ENCODE results near the gene CFAP157.

CFAP157 gene

GRCh38 chr9:127730799-127731410, 24.1 kb downstream of the CFAP157 start:
- Histone ChIP-seq H3K27me3 (ENCODE audit: control insufficient read depth, insufficient read depth, low read length) (no peaks in the 10 kb centered on the region), H3K4me1 (ENCODE audit: control insufficient read depth, low read depth, low read length) (peaks cover 6% of the 10 kb centered on the region), H3K4me3 (ENCODE audit: low read length) (no peak overlapping the region), H3K36me3 (ENCODE audit: control insufficient read depth, low read depth, low read length) (no peaks in the 10 kb centered on the region), H3K27ac (ENCODE audit: low read length) (no peak overlapping the region), H3K9ac (ENCODE audit: low read length) (no peak overlapping the region), H3K9me3 (ENCODE audit: control insufficient read depth, low read depth, low read length) (no peaks in the 10 kb centered on the region)

- H3K9me3 ChIP-seq (ENCODE audit: control insufficient read depth, low read depth, low read length), result no peaks in the 10 kb centered on the region
- H3K27me3 ChIP-seq (ENCODE audit: control insufficient read depth, insufficient read depth, low read length), result no peaks in the 10 kb centered on the region
- no peaks in the 10 kb centered on the region for H3K36me3 ChIP-seq (ENCODE audit: control insufficient read depth, low read depth, low read length)
- H3K4me3 ChIP-seq (ENCODE audit: low read length), result no peak overlapping the region
- H3K9ac ChIP-seq (ENCODE audit: low read length), result no peak overlapping the region
- H3K4me1 ChIP-seq (ENCODE audit: control insufficient read depth, low read depth, low read length), result peaks cover 6% of the 10 kb centered on the region
- H3K27ac ChIP-seq (ENCODE audit: low read length), result no peak overlapping the region
Observed at GRCh38 chr9:127731938-127732337, 25.1 kb downstream of the CFAP157 start.

DNA sequence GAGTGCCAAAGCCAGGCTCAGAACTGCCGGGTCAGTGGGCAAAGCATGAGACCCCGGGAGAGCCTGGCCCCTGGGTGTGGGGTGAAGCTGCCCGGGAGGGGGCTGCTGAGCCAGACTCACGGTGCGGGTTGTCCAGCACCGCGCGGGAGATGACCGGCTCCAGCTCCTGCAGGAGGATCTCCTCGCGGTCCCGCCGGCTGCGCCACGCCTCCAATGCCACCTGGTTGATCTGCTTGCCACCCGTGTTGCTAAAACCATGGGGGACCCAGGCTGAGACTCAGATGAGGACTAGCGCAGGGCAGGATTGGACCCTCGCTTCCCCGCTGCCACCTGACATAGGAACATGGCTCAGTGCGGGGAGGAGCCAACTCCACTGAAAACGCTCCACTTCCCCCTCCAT, 25.7 kb downstream of the CFAP157 start:
- no peak overlapping the region for H3K27ac ChIP-seq (ENCODE audit: low read length)

GRCh38 chr9:127733614-127734013, 26.8 kb downstream of the CFAP157 start:
- Histone ChIP-seq H3K9me3 (ENCODE audit: control insufficient read depth, low read depth, low read length) (no peaks in the 10 kb centered on the region), H3K4me3 (ENCODE audit: low read length) (no peak overlapping the region), H3K27me3 (ENCODE audit: control insufficient read depth, insufficient read depth, low read length) (no peaks in the 10 kb centered on the region), H3K9ac (ENCODE audit: low read length) (no peak overlapping the region), H3K4me1 (ENCODE audit: control insufficient read depth, low read depth, low read length) (peaks cover 6% of the 10 kb centered on the region), H3K36me3 (ENCODE audit: control insufficient read depth, low read depth, low read length) (no peaks in the 10 kb centered on the region), H3K27ac (ENCODE audit: low read length) (no peak overlapping the region)

More for the DNA sequence above, 25.7 kb downstream of the CFAP157 start:
- no peak overlapping the region for H3K4me3 ChIP-seq (ENCODE audit: low read length)
- no peaks in the 10 kb centered on the region for H3K36me3 ChIP-seq (ENCODE audit: control insufficient read depth, low read depth, low read length)
- H3K9me3 ChIP-seq (ENCODE audit: control insufficient read depth, low read depth, low read length), result no peaks in the 10 kb centered on the region
- no peaks in the 10 kb centered on the region for H3K27me3 ChIP-seq (ENCODE audit: control insufficient read depth, insufficient read depth, low read length)
- peaks cover 6% of the 10 kb centered on the region for H3K4me1 ChIP-seq (ENCODE audit: control insufficient read depth, low read depth, low read length)
- H3K9ac ChIP-seq (ENCODE audit: low read length), result no peak overlapping the region

DNA sequence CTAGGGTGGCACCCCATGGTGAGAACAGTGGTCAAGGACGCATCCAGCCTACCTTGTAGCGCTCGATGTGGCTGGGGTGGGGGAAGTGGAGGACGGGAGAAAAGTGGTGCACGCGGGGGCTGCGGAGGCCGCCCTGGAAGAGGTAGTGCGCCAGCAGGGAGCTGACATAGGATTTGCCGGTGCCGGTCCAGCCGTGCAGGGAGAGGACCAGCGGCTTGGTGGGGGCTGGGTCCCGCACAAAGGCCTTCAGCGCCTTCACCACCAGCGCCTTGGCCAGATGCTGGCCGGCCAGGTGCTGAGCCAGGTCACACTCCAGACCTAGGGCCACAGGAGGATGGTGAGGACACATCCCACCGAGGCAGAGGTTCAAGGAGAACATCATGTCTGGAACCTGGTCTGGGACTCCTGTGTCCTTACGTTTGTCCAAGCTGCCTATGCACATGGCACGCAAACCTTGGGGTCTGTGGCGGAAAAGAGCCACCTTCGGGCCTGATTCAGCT, 27.5 kb downstream of the CFAP157 start:
- Histone ChIP-seq H3K9me3 (ENCODE audit: control insufficient read depth, low read depth, low read length) (no peaks in the 10 kb centered on the region), H3K27me3 (ENCODE audit: control insufficient read depth, insufficient read depth, low read length) (no peaks in the 10 kb centered on the region), H3K9ac (ENCODE audit: low read length) (peak overlapping the region; percentile 30), H3K4me1 (ENCODE audit: control insufficient read depth, low read depth, low read length) (peaks cover 6% of the 10 kb centered on the region), H3K4me3 (ENCODE audit: low read length) (peak overlapping the region; percentile 74), H3K27ac (ENCODE audit: low read length) (no peak overlapping the region), H3K36me3 (ENCODE audit: control insufficient read depth, low read depth, low read length) (no peaks in the 10 kb centered on the region)

GRCh38 chr9:127734747-127735529, 28.1 kb downstream of the CFAP157 start, which contains the start of gene TOR2A:
Gene TOR2A (minus strand): TSS chr9:127735294. CDS start chr9:127735270, 24 bp downstream.
- Histone ChIP-seq H3K36me3 (ENCODE audit: control insufficient read depth, low read depth, low read length) (no peaks in the 10 kb centered on the region), H3K4me1 (ENCODE audit: control insufficient read depth, low read depth, low read length) (peaks cover 6% of the 10 kb centered on the region), H3K9me3 (ENCODE audit: control insufficient read depth, low read depth, low read length) (no peaks in the 10 kb centered on the region), H3K27ac (ENCODE audit: low read length) (peak within 1 kb of the TSS; percentile 56), H3K27me3 (ENCODE audit: control insufficient read depth, insufficient read depth, low read length) (no peaks in the 10 kb centered on the region), H3K9ac (ENCODE audit: low read length) (peak within 1 kb of the TSS; percentile 69), H3K4me3 (ENCODE audit: low read length) (peak within 1 kb of the TSS; percentile 74)

GRCh38 chr9:127735530-127736185, 28.9 kb downstream of the CFAP157 start:
- Histone ChIP-seq H3K9me3 (ENCODE audit: control insufficient read depth, low read depth, low read length) (no peaks in the 10 kb centered on the region), H3K27ac (ENCODE audit: low read length) (peak overlapping the region; percentile 56), H3K9ac (ENCODE audit: low read length) (peak overlapping the region; percentile 69), H3K4me1 (ENCODE audit: control insufficient read depth, low read depth, low read length) (peaks cover 6% of the 10 kb centered on the region), H3K27me3 (ENCODE audit: control insufficient read depth, insufficient read depth, low read length) (no peaks in the 10 kb centered on the region), H3K36me3 (ENCODE audit: control insufficient read depth, low read depth, low read length) (no peaks in the 10 kb centered on the region), H3K4me3 (ENCODE audit: low read length) (peak overlapping the region; percentile 14)

DNA sequence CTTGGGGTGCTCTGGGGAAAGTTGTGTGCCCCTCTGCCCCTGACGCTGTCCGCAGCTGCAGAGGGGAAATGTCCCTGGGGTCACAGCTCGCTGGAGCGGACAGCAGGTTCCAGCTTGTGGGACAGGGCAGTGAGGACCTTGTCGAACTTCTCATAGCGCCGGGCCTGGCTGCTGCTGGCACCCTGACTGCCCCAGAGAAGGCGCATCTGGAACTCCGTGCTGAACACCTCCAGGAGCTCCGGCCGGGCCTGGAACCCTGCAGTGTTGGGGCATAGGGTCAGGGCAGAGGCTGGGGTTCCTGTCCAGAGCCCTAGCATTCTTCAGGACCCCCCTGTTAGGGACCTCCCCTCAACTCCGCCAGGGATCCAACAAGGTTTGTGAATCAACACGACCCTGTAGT, 31.9 kb downstream of the CFAP157 start:
- Histone ChIP-seq H3K4me1 (ENCODE audit: control insufficient read depth, low read depth, low read length) (peaks cover 6% of the 10 kb centered on the region), H3K27me3 (ENCODE audit: control insufficient read depth, insufficient read depth, low read length) (no peaks in the 10 kb centered on the region), H3K9ac (ENCODE audit: low read length) (no peak overlapping the region), H3K9me3 (ENCODE audit: control insufficient read depth, low read depth, low read length) (no peaks in the 10 kb centered on the region), H3K27ac (ENCODE audit: low read length) (no peak overlapping the region), H3K4me3 (ENCODE audit: low read length) (no peak overlapping the region), H3K36me3 (ENCODE audit: control insufficient read depth, low read depth, low read length) (no peaks in the 10 kb centered on the region)

DNA sequence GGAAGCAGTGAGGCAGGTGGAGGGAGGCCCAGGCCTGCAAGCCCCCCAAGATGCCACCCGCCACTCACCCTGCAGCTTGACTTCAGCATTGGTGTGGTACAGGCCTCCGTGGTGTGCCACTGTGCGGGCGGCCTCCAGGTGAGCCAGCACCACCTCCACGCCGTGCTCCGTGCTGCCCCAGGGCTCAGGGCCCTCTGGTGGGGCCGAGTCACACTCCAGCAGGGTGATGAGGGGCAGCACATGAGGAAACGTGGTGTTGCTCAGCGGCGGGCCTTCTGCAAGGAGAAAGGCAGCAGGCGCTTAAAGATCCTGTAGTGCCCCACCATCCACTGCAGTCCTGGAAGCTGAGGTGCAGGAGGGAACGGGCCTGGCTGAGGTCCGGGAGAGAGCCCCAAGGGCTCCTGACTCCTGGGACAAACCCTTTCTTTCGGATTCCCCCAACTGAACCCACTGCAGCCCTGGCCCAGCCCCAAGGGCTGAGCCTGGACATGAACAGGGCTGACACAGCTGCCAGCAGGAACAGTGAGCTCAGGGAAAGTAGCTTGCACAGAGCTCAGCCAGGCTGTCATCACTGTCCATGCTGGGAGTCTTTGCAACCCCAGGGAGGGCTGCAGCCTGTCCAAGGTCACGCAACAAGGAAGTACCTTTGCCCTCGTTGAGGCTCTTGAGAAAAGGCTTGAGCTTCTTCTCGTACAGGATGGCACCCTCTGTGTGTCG, 33.0 kb downstream of the CFAP157 start:
- Histone ChIP-seq H3K4me3 (ENCODE audit: low read length) (no peak overlapping the region), H3K9me3 (ENCODE audit: control insufficient read depth, low read depth, low read length) (no peaks in the 10 kb centered on the region), H3K4me1 (ENCODE audit: control insufficient read depth, low read depth, low read length) (peaks cover 3% of the 10 kb centered on the region), H3K27me3 (ENCODE audit: control insufficient read depth, insufficient read depth, low read length) (no peaks in the 10 kb centered on the region), H3K27ac (ENCODE audit: low read length) (no peak overlapping the region), H3K9ac (ENCODE audit: low read length) (no peak overlapping the region), H3K36me3 (ENCODE audit: control insufficient read depth, low read depth, low read length) (no peaks in the 10 kb centered on the region)

- Histone ChIP-seq H3K27me3 (ENCODE audit: control insufficient read depth, insufficient read depth, low read length) (no peaks in the 10 kb centered on the region), H3K27ac (ENCODE audit: low read length) (no peak overlapping the region), H3K9me3 (ENCODE audit: control insufficient read depth, low read depth, low read length) (no peaks in the 10 kb centered on the region), H3K36me3 (ENCODE audit: control insufficient read depth, low read depth, low read length) (no peaks in the 10 kb centered on the region), H3K9ac (ENCODE audit: low read length) (peak overlapping the region; percentile 45), H3K4me1 (ENCODE audit: control insufficient read depth, low read depth, low read length) (no peaks in the 10 kb centered on the region), H3K4me3 (ENCODE audit: low read length) (peak overlapping the region; percentile 65)
Observed at GRCh38 chr9:127741831-127742434, 35.1 kb downstream of the CFAP157 start.

Measured in iPS-18a (cell line).